OCI-LY7 (cell line): ENCODE data around the gene ECHDC1.

Experiments
- EZH2phosphoT487 ChIP-seq: fragments of 200-600 bp; sonication (generic); IDR thresholded peaks from 2 replicates; pipeline ENCODE4 v1.6.1; 2018; ENCODE audit warnings: low read depth, borderline replicate concordance, mild to moderate bottlenecking, mixed run types, antibody characterized with exemption, low read length, moderate library complexity, mixed read lengths
- TF ChIP-seq, protein P1 (sequence below): fragments of 200-600 bp; sonication (generic); conservative IDR thresholded peaks from 2 replicates; pipeline ENCODE4 v1.5.1; 2014; ENCODE audit warnings: mild to moderate bottlenecking, antibody characterized with exemption, low read length, moderate library complexity, mixed read lengths

DNA sequence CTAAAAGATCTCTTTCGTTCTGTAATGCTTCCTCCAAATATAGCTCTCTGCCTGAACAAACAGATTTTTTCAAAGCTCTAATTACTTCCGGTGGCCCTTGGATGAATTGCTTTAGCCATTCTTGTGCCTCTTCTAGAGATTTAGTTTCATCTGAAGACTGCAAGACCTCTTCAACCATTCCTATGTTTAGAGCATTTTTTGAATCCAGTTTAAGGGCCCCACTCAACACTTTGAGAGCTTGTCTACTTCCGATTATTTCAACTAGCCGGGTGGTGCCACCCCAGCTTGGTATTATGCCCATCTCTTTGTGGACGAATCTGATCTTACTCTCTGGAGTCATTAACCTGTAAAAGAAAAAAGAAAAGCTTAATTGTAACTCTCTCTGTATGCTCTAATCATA lies 53.5 kb downstream of the ECHDC1 start:
- TF ChIP-seq, protein P1, sequence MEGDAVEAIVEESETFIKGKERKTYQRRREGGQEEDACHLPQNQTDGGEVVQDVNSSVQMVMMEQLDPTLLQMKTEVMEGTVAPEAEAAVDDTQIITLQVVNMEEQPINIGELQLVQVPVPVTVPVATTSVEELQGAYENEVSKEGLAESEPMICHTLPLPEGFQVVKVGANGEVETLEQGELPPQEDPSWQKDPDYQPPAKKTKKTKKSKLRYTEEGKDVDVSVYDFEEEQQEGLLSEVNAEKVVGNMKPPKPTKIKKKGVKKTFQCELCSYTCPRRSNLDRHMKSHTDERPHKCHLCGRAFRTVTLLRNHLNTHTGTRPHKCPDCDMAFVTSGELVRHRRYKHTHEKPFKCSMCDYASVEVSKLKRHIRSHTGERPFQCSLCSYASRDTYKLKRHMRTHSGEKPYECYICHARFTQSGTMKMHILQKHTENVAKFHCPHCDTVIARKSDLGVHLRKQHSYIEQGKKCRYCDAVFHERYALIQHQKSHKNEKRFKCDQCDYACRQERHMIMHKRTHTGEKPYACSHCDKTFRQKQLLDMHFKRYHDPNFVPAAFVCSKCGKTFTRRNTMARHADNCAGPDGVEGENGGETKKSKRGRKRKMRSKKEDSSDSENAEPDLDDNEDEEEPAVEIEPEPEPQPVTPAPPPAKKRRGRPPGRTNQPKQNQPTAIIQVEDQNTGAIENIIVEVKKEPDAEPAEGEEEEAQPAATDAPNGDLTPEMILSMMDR: no peak
- no peak for TF ChIP-seq EZH2phosphoT487
